Fibroblast of the conjunctiva (primary cell): ENCODE measurements around the gene SLC25A36.
"Not testable (repeated sequence)": the region's sequence is repeated elsewhere in the genome, so short reads cannot be mapped to it uniquely, and the experiment has no call there.

ENCODE experiments used
- DNase-seq: peaks from one replicate; pipeline ENCODE4 v3.0.0-alpha.2; 2010; ENCODE audit warnings: low read depth

Gene SLC25A36

DNA sequence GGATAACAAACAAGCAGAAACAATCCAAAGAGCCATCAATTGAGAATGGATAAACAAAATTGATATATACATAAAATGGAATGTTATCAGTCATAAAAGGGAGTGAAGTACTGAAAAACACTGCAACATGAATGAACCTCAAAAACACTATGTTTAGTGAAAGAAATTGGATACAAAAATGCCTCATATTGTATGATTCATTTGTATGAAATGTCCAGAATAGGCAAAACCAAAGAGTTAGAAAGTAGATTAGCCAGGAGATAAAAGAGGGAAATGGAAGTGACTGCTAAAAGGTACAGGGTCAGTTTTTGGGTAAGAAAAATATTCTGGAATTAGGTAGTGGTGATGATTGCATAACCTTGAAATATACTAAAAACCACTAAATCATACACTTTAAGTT is 9.8 kb upstream of the SLC25A36 start:
- DNase-seq: no peak

DNA sequence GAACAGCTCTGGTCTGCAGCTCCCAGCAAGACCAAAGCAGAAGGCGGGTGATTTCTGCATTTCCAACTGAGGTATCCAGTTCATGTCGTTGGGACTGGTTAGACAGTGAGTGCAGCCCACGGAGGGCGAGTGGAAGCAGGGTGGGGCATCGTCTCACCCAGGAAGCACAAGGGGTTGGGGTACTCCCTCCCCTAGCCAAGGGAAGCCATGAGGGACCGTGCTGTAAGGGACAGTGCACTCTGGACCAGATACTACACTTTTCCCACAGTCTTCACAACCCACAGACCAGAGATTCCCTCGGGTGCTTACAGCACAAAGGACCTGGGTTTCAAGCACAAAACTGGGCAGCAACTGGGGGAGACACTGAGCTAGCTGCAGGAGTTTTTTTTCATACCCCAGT is 8.5 kb upstream of the SLC25A36 start:
- DNase-seq: no peak

GRCh38 chr3:140933552-140933951 is 8.1 kb upstream of the SLC25A36 start:
- DNase-seq: no peak

DNA sequence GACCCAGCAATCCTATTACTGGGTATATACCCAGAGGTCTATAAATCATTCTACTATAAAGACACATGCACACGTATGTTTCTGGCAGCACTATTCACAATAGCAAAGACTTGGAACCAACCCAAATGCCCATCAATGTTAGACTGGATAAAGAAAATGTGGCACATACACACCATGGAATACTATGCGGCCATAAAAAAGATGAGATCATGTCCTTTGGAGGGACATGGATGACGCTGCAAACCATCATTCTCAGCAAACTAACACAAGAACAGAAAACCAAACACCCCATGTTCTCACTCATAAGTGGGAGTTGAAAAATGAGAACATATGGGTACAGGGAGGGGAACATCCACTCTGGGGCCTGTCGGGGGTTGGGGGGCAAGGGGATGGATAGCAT is 2.3 kb upstream of the SLC25A36 start:
- not testable (repeated sequence) for DNase-seq

- DNase-seq: no peak
These were observed 574 bp upstream of the SLC25A36 start for GRCh38 chr3:140941090-140941433.

DNA sequence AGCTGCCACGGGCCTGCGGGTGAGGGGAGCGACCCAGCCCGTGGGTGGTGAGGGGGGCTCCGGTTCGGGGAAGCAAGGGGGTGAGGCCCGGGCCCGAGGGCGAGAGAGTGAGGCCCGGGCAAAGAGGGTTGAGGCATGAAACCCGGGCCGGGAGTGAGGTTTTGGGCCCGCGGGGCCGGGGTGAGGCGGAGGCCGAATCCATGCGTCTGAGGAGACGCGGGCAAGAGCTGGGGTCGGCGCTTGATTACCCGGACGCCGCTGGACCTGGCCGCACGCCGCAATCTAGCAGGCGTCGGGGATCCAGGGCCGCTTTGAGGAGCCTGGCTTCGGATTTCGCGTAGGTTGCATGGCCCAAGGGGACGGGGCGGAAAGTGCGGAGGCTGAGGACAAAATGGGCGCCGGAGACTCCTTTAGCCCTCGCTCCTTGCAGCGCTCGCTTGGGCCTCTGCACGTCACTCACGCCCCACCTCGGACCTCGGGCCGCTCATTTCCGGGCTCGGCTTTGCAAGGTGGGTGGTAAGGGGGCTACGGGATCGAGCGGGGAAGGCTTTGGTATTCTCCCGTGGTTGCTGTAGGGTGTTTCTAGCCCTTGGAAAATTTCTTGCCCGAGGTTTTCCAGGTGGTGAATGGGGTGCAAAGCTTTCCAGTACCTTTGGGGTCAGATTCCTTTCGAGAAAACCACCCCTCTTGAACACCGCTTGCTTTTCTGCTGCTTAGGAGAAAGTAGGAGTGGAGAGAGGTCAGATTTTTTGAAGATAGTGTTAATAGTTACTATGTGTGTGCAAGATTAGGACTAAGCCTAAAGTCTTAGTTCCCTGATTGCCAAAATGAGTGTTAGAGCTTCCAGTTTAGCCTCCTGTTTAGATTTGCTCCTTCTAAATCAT is 827 bp downstream of the SLC25A36 start:
- DNase-seq: peak; percentile 33

DNA sequence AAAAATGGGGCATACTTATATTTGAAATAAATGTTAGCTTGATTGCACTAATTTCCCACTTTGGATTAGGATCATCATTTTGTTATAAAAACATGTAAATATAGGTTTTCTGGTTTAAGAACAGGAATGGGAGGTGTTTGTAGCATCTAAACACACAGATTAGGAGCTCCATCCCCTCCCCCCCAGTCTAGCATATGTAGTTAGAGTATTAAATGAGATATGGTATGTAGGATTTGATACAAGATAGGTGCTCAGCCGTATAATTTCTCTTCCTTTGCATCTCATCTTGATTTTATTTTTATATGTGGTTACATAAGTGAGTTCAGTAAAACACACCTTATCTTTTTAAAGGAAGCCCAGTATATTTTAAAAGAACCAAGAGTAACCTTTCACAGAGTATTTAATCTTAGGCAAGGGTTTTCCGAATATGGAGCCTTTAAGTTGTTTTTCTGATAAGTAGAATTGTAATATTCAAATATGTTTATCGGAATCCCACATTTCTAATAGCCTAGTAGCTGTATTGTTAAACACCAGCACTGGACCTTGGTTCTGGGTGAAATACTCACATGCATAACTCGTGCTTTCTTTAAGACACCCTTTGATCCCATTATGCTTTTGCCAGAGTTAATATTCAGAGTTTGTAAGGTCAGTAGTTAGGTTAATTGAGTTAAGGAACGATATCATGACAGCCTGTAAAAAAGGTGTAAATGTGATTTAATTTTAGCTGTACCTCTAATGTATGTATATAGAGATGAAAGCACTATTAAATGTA is 2.3 kb downstream of the SLC25A36 start:
- DNase-seq: no peak

- no peak for DNase-seq
These were observed 7.0 kb downstream of the SLC25A36 start for GRCh38 chr3:140948460-140949249.

GRCh38 chr3:140950144-140950543 is 8.5 kb downstream of the SLC25A36 start:
- DNase-seq: no peak

DNA sequence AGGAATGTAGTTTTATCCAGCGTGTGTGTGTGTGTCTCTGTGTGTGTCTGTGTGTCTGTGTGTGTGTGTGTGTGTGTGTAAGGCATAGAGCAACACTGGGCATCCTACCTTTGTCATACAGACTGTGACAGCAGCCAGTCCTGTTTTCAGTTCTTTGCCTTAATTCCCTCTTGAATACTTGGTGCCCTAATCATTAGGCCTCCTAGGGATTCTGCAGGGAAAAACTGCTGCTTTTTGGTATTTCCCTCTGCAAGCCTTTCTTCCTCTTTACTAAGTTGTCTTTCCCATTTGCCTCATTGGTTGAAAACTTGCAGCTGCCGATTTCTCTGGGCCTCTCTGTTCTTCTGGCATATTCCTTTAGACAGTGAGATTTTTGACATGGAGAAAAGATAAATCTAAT is 9.2 kb downstream of the SLC25A36 start:
- DNase-seq: no peak

GRCh38 chr3:140951750-140952149 is 10.1 kb downstream of the SLC25A36 start:
- DNase-seq: not testable (repeated sequence)

DNA sequence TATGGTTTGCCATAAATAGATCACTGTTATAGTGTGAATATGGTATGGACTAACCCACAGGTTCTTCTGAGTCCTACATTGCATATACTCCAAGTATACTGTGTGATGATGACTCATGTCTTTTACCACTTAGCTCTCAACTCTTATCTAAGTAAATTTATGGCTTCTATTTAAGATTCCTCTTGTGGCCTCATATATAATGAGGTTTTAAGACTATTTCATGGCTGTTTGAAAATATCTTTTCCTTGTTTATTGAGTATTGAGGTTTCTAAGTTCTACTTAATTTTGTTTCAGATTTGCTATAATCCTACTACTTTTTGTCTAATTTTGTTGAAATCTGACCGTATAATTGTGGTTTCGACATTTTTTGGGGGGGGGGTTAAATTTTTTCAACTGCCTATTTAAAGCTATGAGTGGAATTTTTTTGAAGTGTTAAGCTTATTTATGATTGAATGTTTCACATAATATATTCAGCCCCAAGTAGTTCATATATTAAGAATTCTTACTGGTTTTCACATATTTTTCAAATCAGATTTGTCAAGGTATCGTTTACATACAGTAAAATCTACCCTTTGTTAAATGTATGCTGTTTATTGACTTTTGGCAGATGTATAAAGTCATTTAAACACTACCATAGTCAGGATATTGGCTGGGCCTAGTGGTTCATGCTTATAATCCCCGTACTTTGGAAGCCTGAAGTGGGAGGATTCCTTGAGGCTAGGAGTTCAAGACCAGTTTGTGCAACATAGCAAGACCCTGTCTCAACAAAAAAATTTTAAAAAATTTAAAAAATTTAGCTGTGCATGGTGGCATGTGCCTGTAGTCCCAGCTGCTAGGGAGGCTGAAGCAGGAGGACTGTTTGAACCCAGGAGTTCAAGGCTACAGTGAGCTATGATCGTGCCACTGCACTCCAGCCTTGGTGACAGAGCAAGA is 11.7 kb downstream of the SLC25A36 start:
- DNase-seq: no peak

GRCh38 chr3:140954576-140954975 is 12.9 kb downstream of the SLC25A36 start:
- no peak for DNase-seq

GRCh38 chr3:140955645-140956044 is 14.0 kb downstream of the SLC25A36 start:
- no peak for DNase-seq

DNA sequence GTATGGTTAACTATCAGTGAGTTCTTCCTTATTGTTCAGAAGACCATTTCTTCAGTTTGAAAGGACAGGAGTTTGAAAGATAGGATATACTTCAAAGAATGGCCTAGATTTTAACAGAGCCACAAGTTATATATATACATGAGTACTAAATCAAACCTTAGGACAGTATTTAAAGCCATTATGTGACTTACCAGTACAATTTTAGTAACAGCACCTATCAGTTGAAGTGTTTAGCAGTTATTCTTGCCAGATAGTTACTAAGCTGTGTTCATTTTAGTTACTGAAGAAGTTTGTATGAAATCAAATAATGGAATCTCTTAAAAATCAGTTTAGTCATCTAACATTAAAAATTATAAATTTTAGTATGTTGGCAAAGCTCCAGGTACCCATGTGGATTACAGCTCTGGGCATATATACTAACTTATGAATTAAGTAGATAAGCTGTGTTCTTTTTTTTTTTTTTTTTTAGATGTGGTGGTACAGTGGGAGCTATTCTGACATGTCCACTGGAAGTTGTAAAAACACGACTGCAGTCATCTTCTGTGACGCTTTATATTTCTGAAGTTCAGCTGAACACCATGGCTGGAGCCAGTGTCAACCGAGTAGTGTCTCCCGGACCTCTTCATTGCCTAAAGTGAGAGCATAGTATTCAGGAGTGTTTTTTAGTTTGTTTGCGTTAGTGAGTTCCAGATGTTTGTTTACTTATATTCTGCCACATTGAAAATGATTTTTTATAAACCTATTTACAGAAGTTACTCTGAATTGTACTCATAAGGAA is 14.6 kb downstream of the SLC25A36 start:
- DNase-seq: no peak

GRCh38 chr3:140972833-140973232 is 31.2 kb downstream of the SLC25A36 start:
- no peak for DNase-seq

DNA sequence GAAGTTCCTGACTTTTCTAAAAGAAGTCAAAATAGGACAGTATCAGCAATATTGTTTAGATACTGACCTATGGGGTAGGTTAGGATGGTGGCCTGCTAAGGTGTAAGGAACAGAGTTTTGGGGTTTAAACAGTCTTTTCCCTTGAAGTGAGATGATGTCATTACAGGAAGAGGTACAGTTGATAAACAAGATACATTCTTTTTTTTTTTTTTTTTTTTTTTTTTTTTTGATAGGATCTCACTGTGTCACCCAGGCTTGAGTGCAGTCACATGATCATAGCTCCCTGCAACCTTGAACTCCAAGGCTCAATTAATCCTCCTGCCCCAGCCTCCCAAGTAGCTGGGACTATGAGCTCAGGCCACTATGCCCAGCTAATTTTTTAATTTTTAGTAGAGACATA is 33.3 kb downstream of the SLC25A36 start:
- no peak for DNase-seq

GRCh38 chr3:140980663-140981062 is 39.0 kb downstream of the SLC25A36 start:
- no peak for DNase-seq

DNA sequence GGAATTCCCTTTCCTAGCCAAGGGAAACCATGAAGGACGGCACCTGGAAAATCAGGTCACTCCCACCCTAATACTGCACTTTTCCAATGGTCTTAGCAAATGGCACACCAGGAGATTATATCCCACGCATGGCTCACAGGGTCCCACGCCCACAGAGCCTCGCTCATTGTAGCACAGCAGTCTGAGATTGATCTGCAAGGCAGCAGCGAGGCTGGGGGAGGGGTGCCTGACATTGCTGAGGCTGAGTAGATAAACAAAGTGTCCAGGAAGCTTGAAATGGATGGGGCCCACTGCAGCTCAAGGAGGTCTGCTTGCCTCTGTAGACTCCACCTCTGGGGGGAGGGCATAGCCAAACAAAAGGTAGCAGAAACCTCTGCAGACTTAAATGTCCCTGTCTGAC is 46.2 kb downstream of the SLC25A36 start:
- DNase-seq: not testable (repeated sequence)

DNA sequence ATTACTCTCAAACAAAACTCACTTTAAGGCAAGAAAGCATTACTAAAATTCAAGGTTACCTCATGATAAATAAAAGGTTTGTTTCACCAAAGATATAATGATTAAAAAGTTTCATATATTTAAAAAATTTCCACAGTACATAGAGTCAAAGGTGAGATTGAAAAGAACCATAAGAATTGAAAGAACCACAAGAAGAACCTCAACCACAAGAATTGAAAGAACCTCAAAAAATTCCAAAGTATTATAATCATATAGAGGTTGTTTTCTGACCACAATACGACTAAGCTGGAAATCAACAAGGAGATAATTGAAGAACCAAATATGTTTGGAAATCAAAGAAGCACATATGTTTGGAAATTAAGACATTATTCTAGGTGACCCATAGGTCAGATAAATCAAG is 52.7 kb downstream of the SLC25A36 start:
- DNase-seq: no peak

DNA sequence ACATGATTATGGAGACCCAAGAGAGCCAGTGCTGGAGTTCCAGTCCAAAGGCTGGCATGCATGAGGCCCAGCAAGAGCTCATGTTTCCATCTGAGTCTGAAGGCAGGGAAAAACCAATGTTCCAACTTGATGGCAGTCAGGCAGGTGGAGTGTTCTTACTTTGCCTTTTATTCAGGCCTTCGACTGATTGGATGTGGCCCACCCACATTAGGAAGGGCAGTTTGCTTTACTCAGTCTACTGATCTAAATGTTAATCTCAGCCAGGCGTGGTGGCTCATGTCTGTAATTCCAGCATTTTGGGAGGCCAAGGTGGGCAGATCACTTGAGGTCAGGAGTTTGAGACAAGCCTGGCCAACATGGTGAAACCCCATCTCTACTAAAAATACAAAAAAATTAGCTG is 53.2 kb downstream of the SLC25A36 start:
- DNase-seq: not testable (repeated sequence)
